Brain microvascular endothelial cell (primary cell): ENCODE data around the gene CACNA1I.

Source experiments
- DNase-seq: peaks from one replicate; pipeline ENCODE4 v3.0.0-alpha.2; 2020
- H3K27ac ChIP-seq: fragments of 250-450 bp; sonication (Bioruptor Pico); 2 replicates; pipeline ENCODE4 v1.5.1; 2020; ENCODE audit warnings: mild to moderate bottlenecking, moderate library complexity
- H3K27me3 ChIP-seq: fragments of 250-450 bp; sonication (Bioruptor Pico); replicated peaks from 2 replicates; pipeline ENCODE4 v1.5.1; 2020; ENCODE audit warnings: mild to moderate bottlenecking
- H3K36me3 ChIP-seq: fragments of 250-450 bp; sonication (Bioruptor Pico); replicated peaks from 2 replicates; pipeline ENCODE4 v1.5.1; 2020; ENCODE audit warnings: mild to moderate bottlenecking
- H3K4me3 ChIP-seq: 2 replicates; pipeline ENCODE4 v1.5.1; 2011; ENCODE audit warnings: low read depth, mild to moderate bottlenecking, control low read depth, low read length, moderate library complexity
- CTCF ChIP-seq: IDR thresholded peaks from 2 replicates; pipeline ENCODE4 v1.5.1; 2011; ENCODE audit warnings: low read depth, mild to moderate bottlenecking, moderate library complexity, low read length, control low read depth, inconsistent platforms; ENCODE audit errors: missing control alignments
- in situ Hi-C: cut with HindIII; loops from 2 replicates; pipeline ENCODE4 v1.10.0; 2017; ENCODE audit warnings: low sequenced_read_pairs, low pct_ligation_motif_present

CACNA1I gene

GRCh38 chr22:39646398-39647063 lies 76.0 kb downstream of the CACNA1I start:
- Histone ChIP-seq H3K4me3 (no peak overlapping the region), H3K27ac (no peak overlapping the region), H3K36me3 (no peaks in the 10 kb centered on the region), H3K27me3 (no peaks in the 10 kb centered on the region)
- in situ Hi-C loops, result no loop called here
- no peak for TF ChIP-seq CTCF
- no peak for DNase-seq

GRCh38 chr22:39647836-39648629 lies 77.5 kb downstream of the CACNA1I start:
- no peak for DNase-seq
- Histone ChIP-seq H3K4me3 (no peak overlapping the region), H3K27me3 (no peaks in the 10 kb centered on the region), H3K27ac (no peak overlapping the region), H3K36me3 (no peaks in the 10 kb centered on the region)
- no peak for TF ChIP-seq CTCF
- in situ Hi-C loops, result no loop called here

GRCh38 chr22:39648630-39648950 lies 78.0 kb downstream of the CACNA1I start:
- in situ Hi-C loops, result no loop called here
- no peak for TF ChIP-seq CTCF
- DNase-seq, result no peak
- H3K27ac ChIP-seq, result no peak overlapping the region
- H3K27me3 ChIP-seq, result no peaks in the 10 kb centered on the region
- H3K36me3 ChIP-seq, result no peaks in the 10 kb centered on the region
- no peak overlapping the region for H3K4me3 ChIP-seq

GRCh38 chr22:39649500-39650089 lies 79.0 kb downstream of the CACNA1I start:
- H3K27ac ChIP-seq, result no peak overlapping the region
- in situ Hi-C loops, result no loop called here
- H3K27me3 ChIP-seq, result no peaks in the 10 kb centered on the region
- no peak for DNase-seq
- no peak overlapping the region for H3K4me3 ChIP-seq
- no peak for TF ChIP-seq CTCF
- no peaks in the 10 kb centered on the region for H3K36me3 ChIP-seq

GRCh38 chr22:39651053-39651996 lies 80.8 kb downstream of the CACNA1I start:
- no peaks in the 10 kb centered on the region for H3K36me3 ChIP-seq
- no peak overlapping the region for H3K4me3 ChIP-seq
- peaks cover 5% of the 10 kb centered on the region for H3K27me3 ChIP-seq
- no peak for TF ChIP-seq CTCF
- in situ Hi-C loops, result no loop called here
- no peak overlapping the region for H3K27ac ChIP-seq
- no peak for DNase-seq
